Caco-2 (cell line): ENCODE results near the gene ADGRD1. TPM values are rescaled to one million over a fixed set of nuclear protein-coding genes. Genes with fewer than 3 reads are reported as not detected.

Experiments used
- BruUV-seq: library from RNA; stranded (reverse); fragments of 400-500 nt; replicated peaks from 2 replicates; lab custom pipeline; 2021; lab: Mats Ljungman, UMichigan
- CTCF ChIA-PET: fragments of 300-600 bp; sonication (Branson Sonifier 250); formaldehyde crosslinking; loops from one replicate; lab custom pipeline; 2022; ENCODE audit warnings: antibody characterized with exemption; lab: Charles Lee
- POLR2A ChIA-PET: fragments of 300-600 bp; sonication (Branson Sonifier 250); formaldehyde crosslinking; loops from one replicate; lab custom pipeline; 2022; ENCODE audit warnings: antibody characterized with exemption; lab: Charles Lee
- DNase-seq, 2 experiments: peaks; one replicate each; pipeline versions ENCODE4 v3.0.0 to v3.0.0-alpha.2; 2020 to 2022
- H3K27me3 ChIP-seq: replicated peaks from 2 replicates; pipeline ENCODE4 v1.6.0; 2011; ENCODE audit warnings: low read length; ENCODE audit not compliant: control insufficient read depth, insufficient read depth
- H3K36me3 ChIP-seq: 2 replicates; pipeline ENCODE4 v1.5.1; 2011; ENCODE audit warnings: low read length; ENCODE audit not compliant: control insufficient read depth, insufficient read depth
- H3K4me1 ChIP-seq: fragments of 250-450 bp; sonication (Bioruptor Pico); 2 replicates; pipeline ENCODE4 v1.5.1; 2020; ENCODE audit warnings: mild to moderate bottlenecking
- H3K4me3 ChIP-seq: 2 replicates; pipeline ENCODE4 v1.5.1; 2011; ENCODE audit warnings: low read depth, mild to moderate bottlenecking, control low read depth, low read length
- H3K9me3 ChIP-seq: fragments of 250-450 bp; sonication (Bioruptor Pico); 2 replicates; pipeline ENCODE4 v1.5.1; 2020; ENCODE audit warnings: mild to moderate bottlenecking, moderate library complexity
- H3K27ac Mint-ChIP-seq: one replicate; pipeline ENCODE4 v1.8.0; 2022; ENCODE audit warnings: mixed read lengths; ENCODE audit not compliant: unreplicated experiment
- H3K27me3 Mint-ChIP-seq: one replicate; pipeline ENCODE4 v1.8.0; 2022; ENCODE audit warnings: mixed read lengths; ENCODE audit not compliant: insufficient read depth, unreplicated experiment
- H3K36me3 Mint-ChIP-seq: one replicate; pipeline ENCODE4 v1.8.0; 2022; ENCODE audit warnings: mild to moderate bottlenecking, mixed read lengths; ENCODE audit not compliant: insufficient read depth, unreplicated experiment
- H3K4me1 Mint-ChIP-seq: one replicate; pipeline ENCODE4 v1.8.0; 2022; ENCODE audit warnings: low read depth, mixed read lengths; ENCODE audit not compliant: unreplicated experiment
- H3K4me3 Mint-ChIP-seq: one replicate; pipeline ENCODE4 v1.8.0; 2022; ENCODE audit warnings: mild to moderate bottlenecking, moderate library complexity, mixed read lengths; ENCODE audit not compliant: unreplicated experiment
- H3K9me3 Mint-ChIP-seq: one replicate; pipeline ENCODE4 v1.8.0; 2022; ENCODE audit warnings: mixed read lengths; ENCODE audit not compliant: unreplicated experiment
- CTCF ChIP-seq, 2 experiments: fragments of 200-600 bp in 1 of 2; IDR thresholded peaks; 1 replicate in 1 of 2; 2 replicates in 1 of 2; pipeline versions ENCODE4 v1.5.1 to v1.8.0; 2011 to 2022; ENCODE audit warnings: antibody characterized with exemption in 1 of 2, control low read depth in 1 of 2, inconsistent platforms in 1 of 2, low read depth in 1 of 2, low read length in 1 of 2, mild to moderate bottlenecking in 1 of 2, moderate library complexity in 1 of 2; ENCODE audit not compliant: insufficient read depth in 1 of 2, severe bottlenecking in 1 of 2, unreplicated experiment in 1 of 2
- intact Hi-C: fragments of 100-400 bp; cut with micrococcal nuclease; formaldehyde crosslinking; loops from one replicate; pipeline ENCODE4 v1.10.0; 2022; ENCODE audit not compliant: unreplicated experiment
- total RNA-seq: library from RNA; stranded (reverse); gene quantifications from 2 replicates; pipeline ENCODE4 v1.2.3, GENCODE V29; 2022

ADGRD1 gene
- total RNA-seq, 1 experiment from 2014 or later, result 3.6 TPM

- ChIA-PET CTCF (no interaction called here), POLR2A (no interaction called here)
- H3K27me3 ChIP-seq, result no peaks in the 10 kb centered on the region
- Mint-ChIP-seq H3K4me1 (no peaks in the 10 kb centered on the region), H3K36me3 (no peaks in the 10 kb centered on the region), H3K27ac (no peak overlapping the region), H3K27me3 (peaks cover 2% of the 10 kb centered on the region), H3K9me3 (no peaks in the 10 kb centered on the region), H3K4me3 (no peak overlapping the region)
- no peak for TF ChIP-seq CTCF (IDR thresholded peaks at IDR 0.05; ENCODE audit: insufficient read depth in 1 of 2, low read depth in 1 of 2, low read length in 1 of 2, severe bottlenecking in 1 of 2, unreplicated experiment in 1 of 2)
- BruUV-seq, result no TSS peak
- no peak overlapping the region for H3K4me3 ChIP-seq
- no peaks in the 10 kb centered on the region for H3K4me1 ChIP-seq
- no peak for DNase-seq
- H3K9me3 ChIP-seq, result no peaks in the 10 kb centered on the region
- no peaks in the 10 kb centered on the region for H3K36me3 ChIP-seq
- intact Hi-C loops, result no loop called here
These were observed 54.0 kb downstream of the ADGRD1 start for GRCh38 chr12:131007740-131008117.

DNA sequence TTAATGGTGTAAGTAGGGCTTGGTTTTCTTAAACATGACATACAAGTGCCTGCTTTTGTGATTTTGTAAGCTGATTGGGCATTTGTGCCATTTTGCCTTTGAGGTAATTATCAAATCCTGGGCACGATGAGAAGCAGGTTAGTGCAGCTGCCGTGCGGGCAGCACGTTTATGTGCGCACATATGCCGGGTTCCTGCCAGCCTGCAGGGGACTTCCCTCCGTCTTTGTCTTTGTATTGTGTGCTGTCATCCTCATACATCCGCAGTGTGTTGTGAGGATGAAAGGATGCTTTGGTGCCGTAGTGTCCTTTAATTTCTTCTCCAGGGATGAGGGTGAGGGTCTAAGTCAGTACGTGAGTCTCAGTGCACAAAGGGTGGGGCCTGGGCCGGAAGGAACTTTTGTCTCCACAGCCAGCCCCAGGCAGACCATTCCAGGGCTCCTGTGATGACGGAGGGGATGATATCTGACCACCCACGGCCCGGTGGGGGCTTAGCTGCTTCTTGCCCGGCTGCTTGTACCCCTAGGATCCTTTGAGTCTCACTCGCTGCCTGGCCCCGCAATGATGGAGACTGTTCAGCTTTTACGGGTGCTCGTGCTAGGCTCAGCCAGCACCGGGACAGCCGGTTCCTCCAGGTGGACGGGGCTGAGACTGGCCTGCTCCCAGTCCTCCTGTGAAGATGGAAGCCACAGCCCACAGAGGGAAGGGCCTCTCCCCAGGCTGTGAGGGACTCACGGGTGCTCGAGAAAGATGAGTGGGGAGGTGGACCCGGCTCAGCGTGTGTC, 54.6 kb downstream of the ADGRD1 start:
- H3K4me1 Mint-ChIP-seq, result no peaks in the 10 kb centered on the region
- intact Hi-C loops, result no loop called here
- Histone ChIP-seq H3K4me1 (no peaks in the 10 kb centered on the region), H3K4me3 (no peak overlapping the region), H3K27me3 (no peaks in the 10 kb centered on the region), H3K36me3 (no peaks in the 10 kb centered on the region), H3K9me3 (no peaks in the 10 kb centered on the region)
- no peaks in the 10 kb centered on the region for H3K9me3 Mint-ChIP-seq
- no peak overlapping the region for H3K27ac Mint-ChIP-seq
- ChIA-PET CTCF (no interaction called here), POLR2A (no interaction called here)
- H3K36me3 Mint-ChIP-seq, result no peaks in the 10 kb centered on the region
- no peak for DNase-seq
- H3K4me3 Mint-ChIP-seq, result no peak overlapping the region
- BruUV-seq, result no TSS peak
- H3K27me3 Mint-ChIP-seq, result peaks cover 2% of the 10 kb centered on the region
- no peak for TF ChIP-seq CTCF (IDR thresholded peaks at IDR 0.05; ENCODE audit: insufficient read depth in 1 of 2, low read depth in 1 of 2, low read length in 1 of 2, severe bottlenecking in 1 of 2, unreplicated experiment in 1 of 2)

DNA sequence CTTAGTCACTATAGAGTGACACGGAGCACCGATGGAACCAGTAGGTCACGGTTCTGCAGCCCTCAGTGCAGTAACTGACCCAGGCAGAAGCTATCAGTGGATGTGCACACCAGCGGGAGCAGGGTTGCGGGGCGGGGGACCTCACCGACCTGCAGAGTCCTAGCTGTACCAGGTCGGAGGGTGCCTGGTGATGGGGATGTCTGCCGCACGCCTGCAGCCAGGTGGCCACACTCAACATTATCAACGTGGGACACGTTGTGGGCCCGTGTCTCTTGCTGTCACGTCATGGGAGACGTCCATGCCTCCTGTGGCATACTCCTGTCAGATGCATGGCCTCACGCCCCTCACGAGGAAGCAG, 55.2 kb downstream of the ADGRD1 start:
- ChIA-PET CTCF (no interaction called here), POLR2A (no interaction called here)
- Mint-ChIP-seq H3K4me3 (no peak overlapping the region), H3K9me3 (no peaks in the 10 kb centered on the region), H3K36me3 (no peaks in the 10 kb centered on the region), H3K27me3 (peaks cover 2% of the 10 kb centered on the region), H3K27ac (no peak overlapping the region), H3K4me1 (no peaks in the 10 kb centered on the region)
- H3K36me3 ChIP-seq, result no peaks in the 10 kb centered on the region
- no peaks in the 10 kb centered on the region for H3K4me1 ChIP-seq
- no peak overlapping the region for H3K4me3 ChIP-seq
- no peak for TF ChIP-seq CTCF (IDR thresholded peaks at IDR 0.05; ENCODE audit: insufficient read depth in 1 of 2, low read depth in 1 of 2, low read length in 1 of 2, severe bottlenecking in 1 of 2, unreplicated experiment in 1 of 2)
- intact Hi-C loops, result no loop called here
- no TSS peak for BruUV-seq
- no peak for DNase-seq
- H3K27me3 ChIP-seq, result no peaks in the 10 kb centered on the region
- no peaks in the 10 kb centered on the region for H3K9me3 ChIP-seq
